ENCODE data around the gene TEX51. TPM values are rescaled to one million over a fixed set of nuclear protein-coding genes. Genes with fewer than 3 reads are reported as not detected.

TEX51 gene
- polyA plus RNA-seq, 1 donor from 2014 or later = not detected

DNA sequence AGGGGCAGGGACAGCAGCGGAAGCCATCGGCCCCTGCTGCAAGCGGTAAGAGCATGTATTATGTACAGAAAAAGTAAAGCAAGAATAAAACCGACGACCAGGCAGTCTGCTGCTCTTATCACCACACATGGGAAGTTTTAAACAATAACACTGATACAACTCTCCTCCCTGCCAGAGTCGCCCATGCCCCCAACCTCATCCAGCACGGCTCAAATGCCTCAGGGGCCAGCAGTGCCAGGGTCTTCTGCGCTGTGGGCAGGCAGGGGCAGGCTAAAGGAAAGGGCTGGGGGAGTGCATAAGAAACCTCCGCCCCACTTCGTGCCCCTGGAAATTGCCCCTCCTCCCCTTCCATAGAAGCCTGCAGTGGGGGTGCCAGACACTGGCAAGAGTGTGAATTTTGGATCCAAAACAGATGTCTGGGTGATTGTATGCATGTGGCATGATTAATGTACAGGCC is 10.1 kb downstream of the TEX51 start:
- H4K20me1 ChIP-seq (ENCODE audit: insufficient read depth) = no peaks in the 10 kb centered on the region
- no peak overlapping the region for H3K9ac ChIP-seq (ENCODE audit: low read length)
- no peaks in the 10 kb centered on the region for H3F3A ChIP-seq (ENCODE audit: insufficient read depth, low read length, poor library complexity, severe bottlenecking)
- H3K79me2 ChIP-seq (replicated peaks; ENCODE audit: insufficient read depth, low read length) = no peaks in the 10 kb centered on the region
- no peak overlapping the region for H3K27ac ChIP-seq (ENCODE audit: low read length)
- H3K9me3 ChIP-seq (ENCODE audit: low read length) = no peaks in the 10 kb centered on the region
- no peaks in the 10 kb centered on the region for H3K9me2 ChIP-seq (ENCODE audit: insufficient read depth, low read length)
- H3K4me2 ChIP-seq (ENCODE audit: low read length) = no peak overlapping the region
- H2AFZ ChIP-seq (ENCODE audit: low read depth, low read length) = no peak overlapping the region
- H3K4me3 ChIP-seq (ENCODE audit: low read length) = no peak overlapping the region
- no peaks in the 10 kb centered on the region for H3K36me3 ChIP-seq (ENCODE audit: insufficient read depth, low read length)
- TF ChIP-seq SMC3 (conservative IDR thresholded peaks at IDR 0.05; ENCODE audit: poor library complexity) (no peak), EZH2 (IDR thresholded peaks at IDR 0.05; ENCODE audit: borderline replicate concordance, insufficient read depth, low read length, poor library complexity, severe bottlenecking) (no peak), MXI1 (conservative IDR thresholded peaks at IDR 0.05; ENCODE audit: poor library complexity, severe bottlenecking) (no peak), RAD21 (conservative IDR thresholded peaks at IDR 0.05) (no peak), POLR2AphosphoS5 (IDR thresholded peaks at IDR 0.05) (no peak), EP300 (conservative IDR thresholded peaks at IDR 0.05; ENCODE audit: poor library complexity, severe bottlenecking) (no peak), TAF1 (IDR thresholded peaks at IDR 0.05; ENCODE audit: low read depth) (no peak)
- TF ChIP-seq, protein P1, sequence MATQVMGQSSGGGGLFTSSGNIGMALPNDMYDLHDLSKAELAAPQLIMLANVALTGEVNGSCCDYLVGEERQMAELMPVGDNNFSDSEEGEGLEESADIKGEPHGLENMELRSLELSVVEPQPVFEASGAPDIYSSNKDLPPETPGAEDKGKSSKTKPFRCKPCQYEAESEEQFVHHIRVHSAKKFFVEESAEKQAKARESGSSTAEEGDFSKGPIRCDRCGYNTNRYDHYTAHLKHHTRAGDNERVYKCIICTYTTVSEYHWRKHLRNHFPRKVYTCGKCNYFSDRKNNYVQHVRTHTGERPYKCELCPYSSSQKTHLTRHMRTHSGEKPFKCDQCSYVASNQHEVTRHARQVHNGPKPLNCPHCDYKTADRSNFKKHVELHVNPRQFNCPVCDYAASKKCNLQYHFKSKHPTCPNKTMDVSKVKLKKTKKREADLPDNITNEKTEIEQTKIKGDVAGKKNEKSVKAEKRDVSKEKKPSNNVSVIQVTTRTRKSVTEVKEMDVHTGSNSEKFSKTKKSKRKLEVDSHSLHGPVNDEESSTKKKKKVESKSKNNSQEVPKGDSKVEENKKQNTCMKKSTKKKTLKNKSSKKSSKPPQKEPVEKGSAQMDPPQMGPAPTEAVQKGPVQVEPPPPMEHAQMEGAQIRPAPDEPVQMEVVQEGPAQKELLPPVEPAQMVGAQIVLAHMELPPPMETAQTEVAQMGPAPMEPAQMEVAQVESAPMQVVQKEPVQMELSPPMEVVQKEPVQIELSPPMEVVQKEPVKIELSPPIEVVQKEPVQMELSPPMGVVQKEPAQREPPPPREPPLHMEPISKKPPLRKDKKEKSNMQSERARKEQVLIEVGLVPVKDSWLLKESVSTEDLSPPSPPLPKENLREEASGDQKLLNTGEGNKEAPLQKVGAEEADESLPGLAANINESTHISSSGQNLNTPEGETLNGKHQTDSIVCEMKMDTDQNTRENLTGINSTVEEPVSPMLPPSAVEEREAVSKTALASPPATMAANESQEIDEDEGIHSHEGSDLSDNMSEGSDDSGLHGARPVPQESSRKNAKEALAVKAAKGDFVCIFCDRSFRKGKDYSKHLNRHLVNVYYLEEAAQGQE (IDR thresholded peaks at IDR 0.05; ENCODE audit: borderline replicate concordance) = no peak
- TF ChIP-seq, protein P2, sequence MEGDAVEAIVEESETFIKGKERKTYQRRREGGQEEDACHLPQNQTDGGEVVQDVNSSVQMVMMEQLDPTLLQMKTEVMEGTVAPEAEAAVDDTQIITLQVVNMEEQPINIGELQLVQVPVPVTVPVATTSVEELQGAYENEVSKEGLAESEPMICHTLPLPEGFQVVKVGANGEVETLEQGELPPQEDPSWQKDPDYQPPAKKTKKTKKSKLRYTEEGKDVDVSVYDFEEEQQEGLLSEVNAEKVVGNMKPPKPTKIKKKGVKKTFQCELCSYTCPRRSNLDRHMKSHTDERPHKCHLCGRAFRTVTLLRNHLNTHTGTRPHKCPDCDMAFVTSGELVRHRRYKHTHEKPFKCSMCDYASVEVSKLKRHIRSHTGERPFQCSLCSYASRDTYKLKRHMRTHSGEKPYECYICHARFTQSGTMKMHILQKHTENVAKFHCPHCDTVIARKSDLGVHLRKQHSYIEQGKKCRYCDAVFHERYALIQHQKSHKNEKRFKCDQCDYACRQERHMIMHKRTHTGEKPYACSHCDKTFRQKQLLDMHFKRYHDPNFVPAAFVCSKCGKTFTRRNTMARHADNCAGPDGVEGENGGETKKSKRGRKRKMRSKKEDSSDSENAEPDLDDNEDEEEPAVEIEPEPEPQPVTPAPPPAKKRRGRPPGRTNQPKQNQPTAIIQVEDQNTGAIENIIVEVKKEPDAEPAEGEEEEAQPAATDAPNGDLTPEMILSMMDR (IDR thresholded peaks at IDR 0.05; ENCODE audit: poor library complexity, severe bottlenecking) = no peak
- H3K27me3 ChIP-seq (ENCODE audit: insufficient read depth, low read depth, low read length) = no peaks in the 10 kb centered on the region

DNA sequence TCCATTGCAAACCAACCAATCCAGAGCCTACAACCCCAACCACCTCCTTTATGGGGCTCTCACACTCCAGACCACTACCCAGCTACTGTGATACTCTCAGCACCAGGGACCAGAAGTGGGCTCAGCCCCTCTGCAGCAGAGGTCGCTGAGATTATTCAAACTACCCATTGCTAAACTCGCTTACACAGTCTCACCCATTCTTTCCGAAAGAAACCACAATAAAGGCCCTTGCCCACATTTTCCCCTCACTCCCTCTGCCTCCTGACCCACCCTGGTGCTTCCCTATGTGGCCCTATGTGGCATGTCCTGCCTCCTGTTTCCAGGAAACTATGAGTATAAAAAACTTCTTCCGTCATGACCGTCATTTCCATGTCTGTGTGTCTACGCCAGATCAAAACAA is 10.7 kb downstream of the TEX51 start:
- no peaks in the 10 kb centered on the region for H3K9me3 ChIP-seq (ENCODE audit: low read length)
- H3K36me3 ChIP-seq (ENCODE audit: insufficient read depth, low read length) = no peaks in the 10 kb centered on the region
- no peak overlapping the region for H3K4me3 ChIP-seq (ENCODE audit: low read length)
- TF ChIP-seq, protein P1 (IDR thresholded peaks at IDR 0.05; ENCODE audit: borderline replicate concordance) = no peak
- TF ChIP-seq EZH2 (IDR thresholded peaks at IDR 0.05; ENCODE audit: borderline replicate concordance, insufficient read depth, low read length, poor library complexity, severe bottlenecking) (no peak), MXI1 (conservative IDR thresholded peaks at IDR 0.05; ENCODE audit: poor library complexity, severe bottlenecking) (no peak), EP300 (conservative IDR thresholded peaks at IDR 0.05; ENCODE audit: poor library complexity, severe bottlenecking) (no peak), POLR2AphosphoS5 (IDR thresholded peaks at IDR 0.05) (no peak), RAD21 (conservative IDR thresholded peaks at IDR 0.05) (no peak), SMC3 (conservative IDR thresholded peaks at IDR 0.05; ENCODE audit: poor library complexity) (no peak), TAF1 (IDR thresholded peaks at IDR 0.05; ENCODE audit: low read depth) (no peak)
- TF ChIP-seq, protein P2 (IDR thresholded peaks at IDR 0.05; ENCODE audit: poor library complexity, severe bottlenecking) = no peak
- no peak overlapping the region for H3K4me2 ChIP-seq (ENCODE audit: low read length)
- H3K9ac ChIP-seq (ENCODE audit: low read length) = no peak overlapping the region
- no peaks in the 10 kb centered on the region for H3F3A ChIP-seq (ENCODE audit: insufficient read depth, low read length, poor library complexity, severe bottlenecking)
- H4K20me1 ChIP-seq (ENCODE audit: insufficient read depth) = no peaks in the 10 kb centered on the region
- H3K27me3 ChIP-seq (ENCODE audit: insufficient read depth, low read depth, low read length) = no peaks in the 10 kb centered on the region
- H2AFZ ChIP-seq (ENCODE audit: low read depth, low read length) = no peak overlapping the region
- no peak overlapping the region for H3K27ac ChIP-seq (ENCODE audit: low read length)
- no peaks in the 10 kb centered on the region for H3K9me2 ChIP-seq (ENCODE audit: insufficient read depth, low read length)
- no peaks in the 10 kb centered on the region for H3K79me2 ChIP-seq (replicated peaks; ENCODE audit: insufficient read depth, low read length)
